Left lobe of liver (tissue), 2 donors: ENCODE results near the gene SKA3. TPM values are rescaled to one million over a fixed set of nuclear protein-coding genes. Genes with fewer than 3 reads are reported as not detected.

ENCODE experiments used
- ATAC-seq: fragments of 200-7000 bp; cut with Tn5 transposase; one replicate; pipeline ENCODE4 v1.9.1; 2020; ENCODE audit warnings: mild to moderate bottlenecking, moderate library complexity
- DNase-seq: peaks from one replicate; pipeline ENCODE4 v3.0.0-alpha.2; 2020; ENCODE audit warnings: low spot score
- total RNA-seq: library from RNA; stranded (reverse); gene quantifications from one replicate; pipeline ENCODE4 v1.2.1, GENCODE V29; 2021
- donor health status: DM: no; HTN: no; CAD: no; lungs with moderate emphysema.
- donor health status: DM: no; HTN: yes; CAD: no.

SKA3 gene
- total RNA-seq, 1 donor from 2014 or later: 0.18 TPM

DNA sequence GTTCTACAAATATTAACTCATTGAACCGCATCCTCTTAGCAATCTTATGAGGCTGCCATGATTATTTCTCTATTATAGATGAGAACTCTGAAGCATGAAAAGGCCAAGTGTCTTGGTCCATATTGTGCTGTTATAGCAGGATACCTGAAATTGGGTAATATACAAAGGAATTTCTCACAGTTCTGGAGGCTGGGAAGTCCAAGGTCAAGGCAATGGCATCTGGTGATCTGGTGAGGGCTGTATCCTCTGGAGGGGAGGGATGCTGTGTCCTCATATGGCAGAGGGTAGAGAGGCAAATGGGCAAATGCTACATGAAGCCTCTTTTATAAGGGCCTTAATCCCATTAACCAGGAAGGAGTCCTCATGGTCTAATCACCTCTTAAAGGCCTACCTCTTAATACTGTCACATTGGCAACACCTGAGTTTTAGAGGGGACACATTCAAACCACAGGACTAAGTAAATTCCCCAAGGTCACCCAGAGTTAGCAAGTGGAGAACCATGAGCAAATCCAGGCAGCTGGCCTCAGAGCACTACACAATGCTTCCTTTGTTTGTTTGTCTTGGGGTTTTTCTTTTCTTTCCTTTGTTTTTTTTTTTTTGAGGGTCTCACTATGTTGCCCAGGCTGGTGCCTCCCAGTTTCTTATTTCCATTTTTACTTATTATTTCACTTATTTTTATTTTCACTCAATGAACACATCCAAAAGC lies 59.1 kb downstream of the SKA3 start:
- ATAC-seq: no peak

DNA sequence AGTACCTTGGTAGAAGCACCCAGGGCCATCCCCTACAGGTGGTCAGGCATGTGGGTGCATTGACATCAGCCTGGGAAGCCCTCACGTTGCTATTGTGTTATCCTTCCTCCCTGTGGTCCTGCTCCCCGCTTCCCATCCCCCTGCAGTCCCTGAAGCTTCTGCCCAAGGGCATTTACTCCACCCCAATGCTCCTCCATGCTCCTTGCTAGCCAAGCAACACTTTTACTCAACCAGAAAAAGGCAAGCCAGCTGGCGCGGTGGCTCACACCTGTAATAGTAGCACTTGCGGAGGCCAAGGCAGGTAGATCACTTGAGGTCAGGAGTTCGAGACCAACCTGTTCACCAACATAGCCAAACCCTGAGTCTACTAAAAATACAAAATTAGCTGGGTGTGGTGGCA lies 60.2 kb downstream of the SKA3 start:
- no peak for DNase-seq
- ATAC-seq: no peak

More for the DNA sequence above, 59.1 kb downstream of the SKA3 start:
- no peak for DNase-seq

DNA sequence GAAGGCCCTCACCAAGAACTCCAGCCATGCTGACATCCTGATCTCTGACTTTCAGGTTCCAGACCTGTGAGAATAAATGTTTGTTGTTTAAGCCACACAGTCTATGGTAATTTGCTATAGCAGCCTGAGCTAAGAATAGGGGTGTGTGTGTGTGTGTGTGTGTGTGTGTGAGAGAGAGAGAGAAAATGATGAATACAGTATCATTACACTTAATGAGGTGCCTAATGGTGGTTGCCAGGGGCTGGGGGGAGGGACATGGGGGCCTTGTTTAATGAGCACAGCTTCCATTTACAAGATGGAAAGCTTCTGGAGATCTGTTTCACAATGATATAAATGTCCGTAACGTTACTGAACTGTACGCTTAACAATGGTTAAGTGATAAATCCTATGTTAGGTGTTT lies 61.1 kb downstream of the SKA3 start:
- DNase-seq: no peak
- no peak for ATAC-seq

DNA sequence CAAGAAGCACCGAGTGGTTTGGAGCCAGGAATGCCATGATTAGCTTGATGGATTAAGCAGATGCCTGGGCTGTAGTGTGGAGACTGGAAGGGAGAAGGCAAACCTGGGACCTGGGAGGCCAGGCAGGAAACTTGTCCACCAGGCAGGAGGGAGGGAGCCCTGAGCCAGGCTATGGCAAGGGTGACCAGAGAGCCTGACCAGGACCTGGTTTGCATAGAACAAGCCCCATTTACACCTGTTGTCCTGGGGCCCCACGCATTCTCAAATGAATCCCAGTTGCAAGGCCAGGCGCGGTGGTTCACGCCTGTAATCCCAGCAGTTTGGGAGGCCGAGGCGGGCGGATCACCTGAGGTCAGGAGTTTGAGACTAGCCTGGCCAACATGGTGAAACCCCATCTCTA lies 64.8 kb downstream of the SKA3 start:
- DNase-seq: no peak
- ATAC-seq: no peak

DNA sequence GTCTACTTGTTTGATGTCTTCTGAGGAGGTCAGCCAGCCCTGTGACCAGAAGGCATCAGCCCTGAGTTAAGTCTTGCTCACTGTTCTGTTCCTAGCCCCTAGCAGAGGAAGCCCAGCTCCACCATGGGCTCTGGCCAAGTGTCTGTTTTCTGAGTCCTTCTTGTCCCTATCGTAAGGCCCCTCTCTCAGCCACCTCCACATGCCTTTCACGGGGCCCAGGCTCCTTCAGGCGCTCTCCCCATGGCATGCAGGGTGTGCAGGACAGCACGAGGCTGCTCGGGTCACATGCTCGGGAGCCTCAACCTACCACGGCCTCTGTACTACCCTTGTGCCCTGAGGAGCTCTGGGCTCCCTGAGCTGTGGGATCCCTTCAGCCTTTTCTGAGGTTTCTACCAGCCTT lies 67.2 kb downstream of the SKA3 start:
- DNase-seq: no peak
- no peak for ATAC-seq

DNA sequence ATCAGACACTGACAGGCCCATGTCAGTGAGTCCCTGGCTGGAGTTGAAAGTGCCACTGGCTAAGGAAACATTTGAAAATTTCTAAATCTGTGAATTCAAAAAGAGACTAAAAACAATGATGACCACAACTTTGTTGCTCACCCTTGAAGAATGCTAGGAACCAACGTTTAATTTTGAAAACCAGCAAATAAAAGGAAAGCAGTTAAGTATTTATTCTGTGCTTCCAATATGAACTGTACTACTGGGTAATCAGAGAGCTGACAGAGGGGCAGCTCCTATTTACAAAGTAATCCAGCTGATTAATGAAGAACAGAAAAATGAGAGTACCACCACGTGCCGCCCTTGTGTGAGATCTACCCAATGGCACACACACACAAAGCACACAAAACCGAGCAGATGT lies 70.3 kb downstream of the SKA3 start:
- no peak for DNase-seq

DNA sequence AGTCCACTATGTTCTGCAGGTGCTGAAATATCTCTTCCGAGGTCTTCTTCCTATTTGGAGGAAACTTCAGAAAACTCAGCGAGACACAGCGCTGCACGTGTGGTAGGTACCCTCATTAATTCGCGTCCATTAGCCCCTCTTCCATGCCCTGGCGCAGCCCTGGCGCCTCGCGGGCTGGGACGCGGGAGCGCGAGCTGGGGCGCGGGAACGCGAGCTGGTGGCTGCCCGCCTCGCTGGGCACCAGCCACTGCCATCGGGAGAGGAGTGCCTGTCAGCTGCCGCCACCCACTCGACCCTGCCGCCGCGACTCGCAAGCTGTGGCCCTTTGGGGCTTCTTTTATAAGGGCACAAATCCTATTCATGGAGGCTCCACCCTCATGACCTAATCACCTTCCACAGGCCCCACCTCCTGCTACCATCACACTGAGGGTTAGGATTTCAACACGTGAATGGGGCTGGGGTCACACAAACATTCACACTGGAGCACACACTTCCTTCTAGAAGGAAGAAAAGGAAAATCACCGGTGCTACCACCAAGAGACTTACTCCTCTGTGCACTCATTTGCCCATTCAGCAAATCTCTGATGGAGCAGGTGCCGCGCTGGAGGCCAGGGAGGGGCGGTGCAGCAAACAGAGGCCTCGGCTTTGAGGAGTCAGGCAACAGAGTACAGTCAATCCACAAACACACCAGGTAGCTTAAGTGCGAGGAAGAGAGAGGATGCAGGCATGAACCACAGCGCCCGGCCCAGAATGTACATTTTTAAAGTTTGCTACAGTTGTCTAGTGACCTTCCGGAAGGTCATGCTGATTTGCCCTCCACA lies 71.9 kb downstream of the SKA3 start:
- DNase-seq (no peak), ATAC-seq (no peak)

More for the DNA sequence above, 70.3 kb downstream of the SKA3 start:
- ATAC-seq: no peak

Other genes starting within 250 kb of the SKA3 start
- gene LATS2, start 115.0 kb downstream of the SKA3 start, total RNA-seq: 11.6 TPM
- 86.3 TPM for gene SAP18, start 36.4 kb downstream of the SKA3 start, total RNA-seq
- 12.3 TPM for gene MRPL57, start 106 bp upstream of the SKA3 start, total RNA-seq